MCF 10A (cell line): ENCODE measurements around the gene MCAM. TPM values are rescaled to one million over a fixed set of nuclear protein-coding genes. Genes with fewer than 3 reads are reported as not detected.

Experiments
- BruUV-seq: library from RNA; stranded (reverse); fragments of 400-500 nt; replicated peaks from 2 replicates; lab custom pipeline; 2021; lab: Mats Ljungman, UMichigan
- CTCF ChIA-PET: fragments of 300-600 bp; sonication (Branson Sonifier 250); formaldehyde crosslinking; extraction: SDS; loops from one replicate; lab custom pipeline; 2021; ENCODE audit warnings: antibody characterized with exemption, inconsistent platforms; lab: Yijun Ruan, JAX
- POLR2A ChIA-PET: fragments of 300-600, 350-650 bp; sonication (Branson Sonifier 250); formaldehyde crosslinking; extraction: SDS; loops from one replicate; lab custom pipeline; 2020; ENCODE audit warnings: antibody characterized with exemption, inconsistent platforms; lab: Yijun Ruan, JAX
- DNase-seq: peaks from one replicate; pipeline ENCODE4 v3.0.0-alpha.2; 2018; ENCODE audit not compliant: unreplicated experiment
- H3K27ac Mint-ChIP-seq: one replicate; pipeline ENCODE4 v1.8.0; 2022; ENCODE audit warnings: mild to moderate bottlenecking, low read depth, mixed read lengths; ENCODE audit not compliant: unreplicated experiment
- H3K27me3 Mint-ChIP-seq: one replicate; pipeline ENCODE4 v1.8.0; 2022; ENCODE audit warnings: mixed read lengths; ENCODE audit not compliant: insufficient read depth, unreplicated experiment
- H3K36me3 Mint-ChIP-seq: one replicate; pipeline ENCODE4 v1.8.0; 2022; ENCODE audit warnings: mild to moderate bottlenecking, moderate library complexity, mixed read lengths; ENCODE audit not compliant: insufficient read depth, unreplicated experiment
- H3K4me1 Mint-ChIP-seq: one replicate; pipeline ENCODE4 v1.8.0; 2022; ENCODE audit warnings: mixed read lengths; ENCODE audit not compliant: insufficient read depth, unreplicated experiment
- H3K4me3 Mint-ChIP-seq: one replicate; pipeline ENCODE4 v1.8.0; 2022; ENCODE audit warnings: mild to moderate bottlenecking, moderate library complexity, mixed read lengths; ENCODE audit not compliant: unreplicated experiment
- H3K9me3 Mint-ChIP-seq: one replicate; pipeline ENCODE4 v1.8.0; 2022; ENCODE audit warnings: mixed read lengths; ENCODE audit not compliant: unreplicated experiment
- intact Hi-C: fragments of 100-400 bp; cut with micrococcal nuclease; formaldehyde crosslinking; loops from 2 replicates; pipeline ENCODE4 v1.14.1; 2022
- total RNA-seq: library from RNA; stranded (reverse); gene quantifications from 2 replicates; pipeline ENCODE4 v1.2.3, GENCODE V29; 2022
- TF ChIP-seq, protein P1 (sequence below): fragments of 200-600 bp; IDR thresholded peaks from one replicate; pipeline ENCODE4 v1.8.0; 2022; ENCODE audit warnings: antibody characterized with exemption, mild to moderate bottlenecking; ENCODE audit not compliant: unreplicated experiment

MCAM gene
- total RNA-seq, 1 experiment from 2014 or later: 3.5 TPM

DNA sequence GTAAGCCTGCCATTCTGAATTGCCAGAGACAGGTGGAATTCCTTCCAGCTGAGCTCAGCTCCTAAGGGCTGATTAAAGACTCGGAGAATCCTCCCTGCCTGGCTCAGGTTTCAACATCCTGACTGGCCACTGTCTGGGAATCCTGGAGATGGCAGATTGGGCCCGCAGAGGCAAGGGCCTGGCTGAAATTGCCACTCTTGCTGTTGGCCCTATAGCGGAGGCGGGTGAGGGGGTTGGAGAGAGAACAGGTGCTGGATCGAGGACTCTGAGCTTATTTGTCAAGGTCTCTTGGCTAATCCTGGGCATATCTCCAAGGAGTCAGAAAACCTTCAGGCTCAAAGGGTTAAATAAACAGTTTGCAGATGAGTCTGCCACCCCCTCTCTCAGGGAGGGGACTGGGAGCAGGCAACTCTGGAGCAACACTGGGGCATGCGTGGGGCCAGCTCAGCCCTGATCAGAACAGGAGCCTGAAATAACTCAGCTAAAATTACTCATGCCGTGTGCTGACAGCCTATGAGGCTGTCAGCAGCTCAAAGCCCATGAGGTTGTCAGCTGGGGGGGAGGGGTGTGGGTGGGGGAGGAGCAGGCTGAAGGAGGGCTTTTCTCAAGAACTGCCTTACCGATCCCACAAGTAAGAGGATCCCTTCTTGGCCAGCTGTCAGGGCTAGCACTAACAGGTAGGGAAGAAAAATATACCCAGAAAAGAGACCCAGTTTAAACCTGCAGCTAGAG is 44.3 kb upstream of the MCAM start:
- BruUV-seq: no TSS peak
- Mint-ChIP-seq H3K4me1 (peaks cover 59% of the 10 kb centered on the region), H3K27me3 (no peaks in the 10 kb centered on the region), H3K36me3 (peaks cover 11% of the 10 kb centered on the region), H3K9me3 (no peaks in the 10 kb centered on the region), H3K4me3 (peak overlapping the region; percentile 12), H3K27ac (peak overlapping the region; percentile 35)
- peak; percentile 99 for DNase-seq
- TF ChIP-seq, protein P1, sequence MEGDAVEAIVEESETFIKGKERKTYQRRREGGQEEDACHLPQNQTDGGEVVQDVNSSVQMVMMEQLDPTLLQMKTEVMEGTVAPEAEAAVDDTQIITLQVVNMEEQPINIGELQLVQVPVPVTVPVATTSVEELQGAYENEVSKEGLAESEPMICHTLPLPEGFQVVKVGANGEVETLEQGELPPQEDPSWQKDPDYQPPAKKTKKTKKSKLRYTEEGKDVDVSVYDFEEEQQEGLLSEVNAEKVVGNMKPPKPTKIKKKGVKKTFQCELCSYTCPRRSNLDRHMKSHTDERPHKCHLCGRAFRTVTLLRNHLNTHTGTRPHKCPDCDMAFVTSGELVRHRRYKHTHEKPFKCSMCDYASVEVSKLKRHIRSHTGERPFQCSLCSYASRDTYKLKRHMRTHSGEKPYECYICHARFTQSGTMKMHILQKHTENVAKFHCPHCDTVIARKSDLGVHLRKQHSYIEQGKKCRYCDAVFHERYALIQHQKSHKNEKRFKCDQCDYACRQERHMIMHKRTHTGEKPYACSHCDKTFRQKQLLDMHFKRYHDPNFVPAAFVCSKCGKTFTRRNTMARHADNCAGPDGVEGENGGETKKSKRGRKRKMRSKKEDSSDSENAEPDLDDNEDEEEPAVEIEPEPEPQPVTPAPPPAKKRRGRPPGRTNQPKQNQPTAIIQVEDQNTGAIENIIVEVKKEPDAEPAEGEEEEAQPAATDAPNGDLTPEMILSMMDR: no peak
- ChIA-PET POLR2A (interaction anchor here (0.7 to 3.0 kb wide), 21 partner anchors 9 to 336 kb away, joined by 3 to 39 read pairs (median 4); partner anchors contain the start of genes HMBS, RNF26 and USP2), CTCF (interaction anchor here (0.6 to 9.2 kb wide), 12 partner anchors 15 to 347 kb away, joined by 3 to 415 read pairs (median 3); partner anchors contain the start of gene USP2)
- intact Hi-C loops: loop anchor here (1.0 kb wide), 1 partner anchor 10 kb away; no protein-coding TSS in a partner anchor

DNA sequence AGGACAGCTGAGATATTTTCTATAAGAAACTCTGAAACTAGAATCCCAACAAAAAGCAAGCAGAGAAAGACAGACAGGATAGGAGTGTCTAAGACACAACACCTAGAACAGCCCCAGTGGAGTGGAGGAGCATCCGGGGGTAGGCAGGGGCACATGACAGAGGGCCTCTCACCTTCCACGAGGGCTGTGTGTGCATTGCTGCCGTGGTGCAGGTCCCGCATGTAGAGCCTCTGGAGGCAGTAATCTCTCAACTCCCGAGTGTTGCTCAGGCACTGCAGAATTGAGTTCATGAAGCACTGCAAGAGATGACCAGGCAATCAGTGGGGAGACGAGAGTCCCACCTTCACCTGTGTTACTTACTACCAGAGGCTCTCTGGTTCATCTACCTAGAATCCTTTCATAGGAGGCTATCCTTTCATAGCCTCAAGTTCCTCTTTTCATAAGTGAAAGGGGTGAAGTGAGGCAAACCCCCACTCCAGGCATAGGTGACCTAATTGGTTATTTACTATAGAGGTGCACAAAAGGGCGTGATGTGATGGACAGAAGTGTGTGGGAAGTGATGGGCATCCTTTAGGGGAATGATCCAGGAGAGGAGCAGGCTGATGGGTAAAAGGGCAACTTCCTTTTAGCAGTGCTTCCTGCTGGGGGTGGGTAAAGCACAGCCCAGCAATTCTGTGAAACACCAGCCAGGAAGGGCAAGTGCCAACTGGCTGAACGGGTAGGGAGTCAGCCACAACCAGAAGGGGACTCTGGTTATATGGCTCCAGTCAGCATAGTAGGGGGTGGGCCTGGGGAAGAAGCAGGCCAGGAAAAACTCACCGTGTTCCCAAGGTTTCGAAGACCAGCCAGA is 42.7 kb upstream of the MCAM start:
- Mint-ChIP-seq H3K27ac (no peak overlapping the region), H3K27me3 (no peaks in the 10 kb centered on the region), H3K4me3 (no peak overlapping the region), H3K9me3 (no peaks in the 10 kb centered on the region), H3K4me1 (peaks cover 48% of the 10 kb centered on the region), H3K36me3 (peaks cover 11% of the 10 kb centered on the region)
- TF ChIP-seq, protein P1: no peak
- intact Hi-C loops: no loop called here
- ChIA-PET POLR2A (interaction anchor here (3.0 to 4.8 kb wide), 2 partner anchors 11 to 13 kb away, joined by 39 to 85 read pairs; no protein-coding TSS in a partner anchor), CTCF (interaction anchor here (0.6 to 9.2 kb wide), 6 partner anchors 17 to 570 kb away, joined by 3 to 415 read pairs (median 9); partner anchors contain the start of gene USP2)
- DNase-seq: peak; percentile 32
- no TSS peak for BruUV-seq

DNA sequence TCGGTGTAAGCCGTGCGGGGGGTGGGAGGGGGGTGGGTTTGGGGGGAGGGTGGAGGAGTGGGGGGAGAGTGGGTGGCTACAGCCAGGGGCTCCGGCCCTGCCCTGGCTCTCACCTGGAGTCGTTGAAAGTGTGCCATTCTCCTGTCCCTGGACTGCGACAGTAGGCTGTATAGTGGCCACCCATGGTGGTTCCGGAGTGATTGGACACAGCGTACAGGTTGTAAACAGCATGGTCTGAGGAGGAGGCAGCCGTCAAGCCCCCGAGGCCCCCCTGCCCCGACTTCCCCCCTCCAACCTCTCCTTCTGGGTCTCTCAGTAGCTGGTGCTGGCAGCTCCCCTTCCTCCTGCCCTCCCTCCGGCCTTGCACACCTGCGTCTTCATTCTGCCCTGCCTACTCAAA is 40.1 kb upstream of the MCAM start:
- TF ChIP-seq, protein P1: no peak
- POLR2A ChIA-PET: interaction anchor here (0.9 to 4.8 kb wide), 3 partner anchors 15 to 190 kb away, joined by 3 to 85 read pairs (median 9); no protein-coding TSS in a partner anchor
- CTCF ChIA-PET: interaction anchor here (0.6 to 9.2 kb wide), 19 partner anchors 8 to 751 kb away, joined by 3 to 415 read pairs (median 5); partner anchors contain the start of genes MCAM, MFRP and USP2
- no peak overlapping the region for H3K27ac Mint-ChIP-seq
- peaks cover 46% of the 10 kb centered on the region for H3K4me1 Mint-ChIP-seq
- H3K36me3 Mint-ChIP-seq: peaks cover 11% of the 10 kb centered on the region
- peak overlapping the region; percentile 79 for H3K4me3 Mint-ChIP-seq
- BruUV-seq: no TSS peak
- DNase-seq: no peak
- H3K27me3 Mint-ChIP-seq: no peaks in the 10 kb centered on the region
- intact Hi-C loops: no loop called here
- H3K9me3 Mint-ChIP-seq: no peaks in the 10 kb centered on the region
